Body of pancreas (tissue), 4 donors: ENCODE measurements around the gene KIRREL3.

Experiments
- CTCF ChIP-seq, 7 experiments: fragments of 450-650 bp in 4 of 7; fragments of 200-600 bp in 3 of 7; sonication (generic) in 3 of 7; IDR thresholded peaks; one replicate each; pipeline ENCODE4 v1.5.1; 2016 to 2019; ENCODE audit warnings: antibody characterized with exemption in 7 of 7
- POLR2A ChIP-seq, 3 donors: fragments of 450-650 bp; IDR thresholded peaks; one replicate each; pipeline ENCODE4 v1.6.1; 2016; ENCODE audit warnings: antibody characterized with exemption in 3 of 3, mild to moderate bottlenecking in 2 of 3

GRCh38 chr11:126523441-126524205 is 476.9 kb downstream of the KIRREL3 start:
- no peak for TF ChIP-seq POLR2A (IDR thresholded peaks at IDR 0.05)
- no peak for TF ChIP-seq CTCF (IDR thresholded peaks at IDR 0.05)
